Right lobe of liver (tissue), 4 donors: Measurements from ENCODE around the gene GPR39.

Experiments
- CTCF ChIP-seq, 4 donors: fragments of 200-600 bp in 3 of 4; fragments of 450-650 bp in 1 of 4; IDR thresholded peaks; one replicate each; pipeline versions ENCODE4 v1.5.1 to v1.8.0; 2016 to 2022; ENCODE audit warnings: antibody characterized with exemption in 4 of 4, mild to moderate bottlenecking in 2 of 4
- POLR2A ChIP-seq: fragments of 450-650 bp; IDR thresholded peaks from one replicate; pipeline ENCODE4 v1.6.1; 2017; ENCODE audit warnings: antibody characterized with exemption, mild to moderate bottlenecking
- donor health status: DM: no; HTN: no; CAD: no.
- donor health status: DM: no; HTN: no; CAD: no.
- donor health status: DM: no; HTN: yes; CAD: no.

- TF ChIP-seq CTCF (IDR thresholded peaks at IDR 0.05) (no peak), POLR2A (no peak)
Observed at GRCh38 chr2:132489150-132489549, 72.5 kb downstream of the GPR39 start.
